ENCODE measurements around the gene CPEB1.

The CPEB1 gene

GRCh38 chr15:82611348-82611747 is 35.8 kb downstream of the CPEB1 start:
- no peak overlapping the region for H3K27ac ChIP-seq
- TF ChIP-seq CTCF (conservative IDR thresholded peaks at IDR 0.05) = no peak

GRCh38 chr15:82602195-82602594 is 45.0 kb downstream of the CPEB1 start:
- H3K27ac ChIP-seq = no peak overlapping the region
- TF ChIP-seq CTCF (conservative IDR thresholded peaks at IDR 0.05) = no peak

GRCh38 chr15:82599862-82600261 is 47.3 kb downstream of the CPEB1 start:
- no peak for TF ChIP-seq CTCF (conservative IDR thresholded peaks at IDR 0.05)
- H3K27ac ChIP-seq = no peak overlapping the region

- TF ChIP-seq CTCF (conservative IDR thresholded peaks at IDR 0.05) = no peak
- no peak overlapping the region for H3K27ac ChIP-seq
Observed at GRCh38 chr15:82597815-82598214, 49.3 kb downstream of the CPEB1 start.

GRCh38 chr15:82595766-82596165 is 51.4 kb downstream of the CPEB1 start:
- H3K27ac ChIP-seq = no peak overlapping the region
- no peak for TF ChIP-seq CTCF (conservative IDR thresholded peaks at IDR 0.05)

GRCh38 chr15:82595203-82595602 is 52.0 kb downstream of the CPEB1 start:
- H3K27ac ChIP-seq = no peak overlapping the region
- TF ChIP-seq CTCF (conservative IDR thresholded peaks at IDR 0.05) = no peak

GRCh38 chr15:82587805-82588204 is 59.4 kb downstream of the CPEB1 start:
- TF ChIP-seq CTCF (conservative IDR thresholded peaks at IDR 0.05) = no peak

GRCh38 chr15:82585072-82585471 is 62.1 kb downstream of the CPEB1 start:
- TF ChIP-seq CTCF (conservative IDR thresholded peaks at IDR 0.05) = no peak
- H3K27ac ChIP-seq = no peak overlapping the region

More at GRCh38 chr15:82587805-82588204, 59.4 kb downstream of the CPEB1 start:
- H3K27ac ChIP-seq = no peak overlapping the region
